Measurements from ENCODE around the gene ATP8A2. TPM values are rescaled to one million over a fixed set of nuclear protein-coding genes. Genes with fewer than 3 reads are reported as not detected.

Gene ATP8A2
- total RNA-seq, 3 donors from 2014 or later (not counting 1 experiment from before 2014, with no cell fraction given) = 0.43 to 0.68 (median 0.59) TPM

GRCh38 chr13:25699056-25699455 is 327.3 kb downstream of the ATP8A2 start:
- no peak overlapping the region for H3K27ac Mint-ChIP-seq
- peaks cover 12 to 25% of the 10 kb centered on the region in 2 donors for H3K27me3 Mint-ChIP-seq (ENCODE audit: low read depth in 2 of 2)
- no peak for DNase-seq
- no peaks in the 10 kb centered on the region for H3K9me3 Mint-ChIP-seq
- H3K4me3 Mint-ChIP-seq = no peak overlapping the region
- intact Hi-C loops (cut with micrococcal nuclease) = no loop called here
- ATAC-seq = no peak
- no peaks in the 10 kb centered on the region for H3K4me1 Mint-ChIP-seq
- no peak overlapping the region for H3K27ac ChIP-seq (ENCODE audit: low read length)
- TF ChIP-seq, protein P1, sequence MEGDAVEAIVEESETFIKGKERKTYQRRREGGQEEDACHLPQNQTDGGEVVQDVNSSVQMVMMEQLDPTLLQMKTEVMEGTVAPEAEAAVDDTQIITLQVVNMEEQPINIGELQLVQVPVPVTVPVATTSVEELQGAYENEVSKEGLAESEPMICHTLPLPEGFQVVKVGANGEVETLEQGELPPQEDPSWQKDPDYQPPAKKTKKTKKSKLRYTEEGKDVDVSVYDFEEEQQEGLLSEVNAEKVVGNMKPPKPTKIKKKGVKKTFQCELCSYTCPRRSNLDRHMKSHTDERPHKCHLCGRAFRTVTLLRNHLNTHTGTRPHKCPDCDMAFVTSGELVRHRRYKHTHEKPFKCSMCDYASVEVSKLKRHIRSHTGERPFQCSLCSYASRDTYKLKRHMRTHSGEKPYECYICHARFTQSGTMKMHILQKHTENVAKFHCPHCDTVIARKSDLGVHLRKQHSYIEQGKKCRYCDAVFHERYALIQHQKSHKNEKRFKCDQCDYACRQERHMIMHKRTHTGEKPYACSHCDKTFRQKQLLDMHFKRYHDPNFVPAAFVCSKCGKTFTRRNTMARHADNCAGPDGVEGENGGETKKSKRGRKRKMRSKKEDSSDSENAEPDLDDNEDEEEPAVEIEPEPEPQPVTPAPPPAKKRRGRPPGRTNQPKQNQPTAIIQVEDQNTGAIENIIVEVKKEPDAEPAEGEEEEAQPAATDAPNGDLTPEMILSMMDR (IDR thresholded peaks at IDR 0.05) = no peak
- no peak overlapping the region for H3K4me3 ChIP-seq (ENCODE audit: low read length)
- no peaks in the 10 kb centered on the region for H3K36me3 ChIP-seq (ENCODE audit: control insufficient read depth, insufficient read depth, low read length)
- no peaks in the 10 kb centered on the region for H3K27me3 ChIP-seq (ENCODE audit: control insufficient read depth, insufficient read depth, low read length)
- no peaks in the 10 kb centered on the region for H3K36me3 Mint-ChIP-seq
- no peaks in the 10 kb centered on the region for H3K9me3 ChIP-seq (ENCODE audit: control insufficient read depth, insufficient read depth, low read length)
- H3K4me1 ChIP-seq (ENCODE audit: control insufficient read depth, insufficient read depth, low read length) = no peaks in the 10 kb centered on the region
- WGBS (ENCODE audit: insufficient coverage) = 94% methylated on average over 9 of the region's 9 CpGs

DNA sequence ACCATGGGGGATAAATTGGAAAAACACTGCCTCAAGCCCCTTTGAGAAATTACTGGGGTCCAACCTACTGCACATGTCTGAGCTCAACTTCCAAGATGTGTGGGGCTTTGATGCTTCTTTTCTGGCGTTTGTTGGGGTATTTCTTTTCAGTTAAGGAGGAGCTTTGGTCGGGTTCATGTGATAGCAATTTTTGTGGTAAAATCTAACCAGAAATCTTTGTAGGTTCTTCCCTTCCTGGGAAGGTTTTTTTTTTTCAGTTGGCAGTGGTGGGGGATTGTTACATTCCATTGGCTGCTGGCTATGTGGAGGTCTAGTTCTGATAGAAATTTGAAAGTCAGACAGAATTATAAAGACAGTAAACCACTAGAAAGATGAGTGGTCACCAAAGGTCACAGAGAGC is 327.8 kb downstream of the ATP8A2 start:
- Mint-ChIP-seq H3K27me3 (ENCODE audit: low read depth in 2 of 2) (peaks cover 9 to 25% of the 10 kb centered on the region in 2 donors), H3K4me3 (no peak overlapping the region), H3K9me3 (no peaks in the 10 kb centered on the region), H3K4me1 (no peaks in the 10 kb centered on the region), H3K27ac (no peak overlapping the region), H3K36me3 (no peaks in the 10 kb centered on the region)
- no peak overlapping the region for H3K4me3 ChIP-seq (ENCODE audit: low read length)
- DNase-seq = no peak
- ATAC-seq = no peak
- no peaks in the 10 kb centered on the region for H3K27me3 ChIP-seq (ENCODE audit: control insufficient read depth, insufficient read depth, low read length)
- TF ChIP-seq, protein P1 (IDR thresholded peaks at IDR 0.05) = no peak
- WGBS (ENCODE audit: insufficient coverage) = 14% methylated on average over 2 of the region's 2 CpGs
- no peak overlapping the region for H3K27ac ChIP-seq (ENCODE audit: low read length)
- no peaks in the 10 kb centered on the region for H3K4me1 ChIP-seq (ENCODE audit: control insufficient read depth, insufficient read depth, low read length)
- H3K9me3 ChIP-seq (ENCODE audit: control insufficient read depth, insufficient read depth, low read length) = no peaks in the 10 kb centered on the region
- H3K36me3 ChIP-seq (ENCODE audit: control insufficient read depth, insufficient read depth, low read length) = no peaks in the 10 kb centered on the region
- intact Hi-C loops (cut with micrococcal nuclease) = no loop called here

DNA sequence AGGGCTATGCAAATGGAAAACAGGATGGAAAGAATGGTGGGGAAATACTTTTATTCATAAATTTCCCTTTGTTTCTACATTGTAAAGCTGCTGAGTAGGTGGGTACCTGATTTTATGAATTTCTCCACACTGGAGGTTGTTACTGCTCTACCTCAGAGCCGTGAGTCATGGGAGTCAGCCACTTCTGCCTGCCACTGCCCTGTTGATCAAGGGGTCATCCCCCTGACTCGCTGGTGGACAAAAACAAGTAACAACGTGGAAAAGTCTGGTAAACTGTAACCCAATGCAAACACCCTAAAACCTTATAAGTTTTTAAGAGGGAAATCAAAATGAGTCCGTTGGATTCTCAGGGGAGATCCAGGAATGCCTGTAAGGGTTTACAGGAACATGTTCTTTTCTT is 329.5 kb downstream of the ATP8A2 start:
- Histone ChIP-seq H3K4me3 (ENCODE audit: low read length) (no peak overlapping the region), H3K27me3 (ENCODE audit: control insufficient read depth, insufficient read depth, low read length) (no peaks in the 10 kb centered on the region), H3K36me3 (ENCODE audit: control insufficient read depth, insufficient read depth, low read length) (no peaks in the 10 kb centered on the region), H3K9me3 (ENCODE audit: control insufficient read depth, insufficient read depth, low read length) (no peaks in the 10 kb centered on the region), H3K27ac (ENCODE audit: low read length) (no peak overlapping the region), H3K4me1 (ENCODE audit: control insufficient read depth, insufficient read depth, low read length) (no peaks in the 10 kb centered on the region)
- Mint-ChIP-seq H3K27ac (no peak overlapping the region), H3K4me1 (no peaks in the 10 kb centered on the region), H3K36me3 (no peaks in the 10 kb centered on the region), H3K4me3 (no peak overlapping the region), H3K9me3 (no peaks in the 10 kb centered on the region), H3K27me3 (ENCODE audit: low read depth in 2 of 2) (peaks cover 9 to 17% of the 10 kb centered on the region in 2 donors)
- ATAC-seq (no peak), DNase-seq (no peak)
- TF ChIP-seq, protein P1 (IDR thresholded peaks at IDR 0.05) = no peak
- intact Hi-C loops (cut with micrococcal nuclease) = no loop called here
- WGBS (ENCODE audit: insufficient coverage) = 88% methylated on average over 4 of the region's 4 CpGs

DNA sequence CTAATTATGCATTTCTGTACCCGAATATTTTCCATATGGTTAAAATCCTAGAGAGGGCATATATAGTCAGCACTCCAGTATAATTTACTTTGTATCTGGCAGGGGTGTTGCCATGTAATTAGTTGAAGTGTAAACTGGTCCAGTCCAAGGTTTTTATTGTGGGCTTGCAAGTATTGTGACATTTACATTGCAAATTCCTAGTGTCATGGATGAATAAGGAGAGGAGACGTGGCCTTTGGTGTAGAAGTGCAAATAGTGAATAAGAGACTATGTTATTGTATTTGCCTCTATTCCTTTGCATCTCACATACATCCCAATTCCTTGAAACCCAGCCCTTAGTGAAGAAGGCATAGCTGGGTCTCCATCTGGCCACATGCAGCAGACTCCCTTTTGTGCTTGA is 330.6 kb downstream of the ATP8A2 start:
- no peak overlapping the region for H3K4me3 ChIP-seq (ENCODE audit: low read length)
- Mint-ChIP-seq H3K36me3 (no peaks in the 10 kb centered on the region), H3K27ac (no peak overlapping the region), H3K9me3 (no peaks in the 10 kb centered on the region), H3K4me1 (no peaks in the 10 kb centered on the region), H3K4me3 (no peak overlapping the region), H3K27me3 (ENCODE audit: low read depth in 2 of 2) (peaks cover 11 to 16% of the 10 kb centered on the region in 2 donors)
- no peak for ATAC-seq
- no peak overlapping the region for H3K27ac ChIP-seq (ENCODE audit: low read length)
- H3K27me3 ChIP-seq (ENCODE audit: control insufficient read depth, insufficient read depth, low read length) = no peaks in the 10 kb centered on the region
- no CpG with 5 or more reads among the region's 2 CpGs for WGBS (ENCODE audit: insufficient coverage)
- intact Hi-C loops (cut with micrococcal nuclease) = no loop called here
- no peaks in the 10 kb centered on the region for H3K4me1 ChIP-seq (ENCODE audit: control insufficient read depth, insufficient read depth, low read length)
- H3K36me3 ChIP-seq (ENCODE audit: control insufficient read depth, insufficient read depth, low read length) = no peaks in the 10 kb centered on the region
- no peaks in the 10 kb centered on the region for H3K9me3 ChIP-seq (ENCODE audit: control insufficient read depth, insufficient read depth, low read length)
- DNase-seq = no peak
- TF ChIP-seq, protein P1 (IDR thresholded peaks at IDR 0.05) = no peak

Data from natural killer cell (primary cell).